Stromal cell of bone marrow (primary cell): ENCODE measurements around the gene EPSTI1.
"Not testable (repeated sequence)": the region's sequence is repeated elsewhere in the genome, so short reads cannot be mapped to it uniquely, and the experiment has no call there.

ENCODE experiments used
- DNase-seq: peaks from one replicate; pipeline ENCODE4 v3.0.0-alpha.2; 2012; ENCODE audit warnings: low read depth

EPSTI1 gene

DNA sequence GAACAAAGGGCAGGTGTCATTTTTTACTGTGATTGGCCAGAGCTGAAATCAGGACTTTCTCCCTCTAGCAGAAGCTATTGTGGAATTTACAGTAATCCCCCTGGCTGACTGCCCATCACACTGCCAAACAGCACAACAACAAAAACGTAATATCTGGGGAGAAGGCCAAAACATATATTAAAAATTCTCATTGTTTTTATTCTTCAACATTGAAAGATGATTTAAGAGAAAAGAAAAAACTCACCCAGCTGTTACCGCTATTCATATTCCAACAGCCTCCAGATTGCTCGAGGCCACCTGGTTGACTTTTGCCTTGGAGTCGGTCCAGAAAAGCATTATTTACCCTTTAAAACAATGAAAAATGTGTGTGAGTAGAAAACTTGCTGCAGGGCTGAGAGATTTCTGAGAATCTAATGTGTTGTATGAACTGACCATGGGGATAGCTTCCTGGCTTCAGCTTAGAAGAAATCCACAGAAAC lies 97.2 kb downstream of the EPSTI1 start:
- peak; percentile 45 for DNase-seq

DNA sequence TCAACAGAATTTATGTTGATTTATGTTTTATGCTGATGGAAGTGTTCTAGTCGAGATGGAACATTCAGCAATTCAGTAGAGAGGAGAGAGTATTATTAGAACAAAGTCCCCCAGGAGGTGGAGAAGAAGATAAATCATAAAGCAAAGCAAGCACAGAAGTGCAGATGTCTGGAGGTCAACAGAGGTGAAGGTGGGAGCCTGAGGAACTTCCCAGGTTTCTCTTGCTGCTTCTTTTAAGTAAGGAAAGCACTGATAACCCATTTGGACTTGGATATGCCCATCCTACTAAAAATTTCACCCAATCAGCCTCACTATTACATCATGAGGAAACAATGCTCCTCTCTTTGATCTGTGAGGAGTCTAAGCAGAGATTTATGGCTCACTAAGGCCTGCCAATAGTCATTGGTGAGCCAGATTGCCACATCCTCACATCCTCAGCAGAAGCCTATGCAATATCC lies 98.8 kb downstream of the EPSTI1 start:
- peak; percentile 73 for DNase-seq

DNA sequence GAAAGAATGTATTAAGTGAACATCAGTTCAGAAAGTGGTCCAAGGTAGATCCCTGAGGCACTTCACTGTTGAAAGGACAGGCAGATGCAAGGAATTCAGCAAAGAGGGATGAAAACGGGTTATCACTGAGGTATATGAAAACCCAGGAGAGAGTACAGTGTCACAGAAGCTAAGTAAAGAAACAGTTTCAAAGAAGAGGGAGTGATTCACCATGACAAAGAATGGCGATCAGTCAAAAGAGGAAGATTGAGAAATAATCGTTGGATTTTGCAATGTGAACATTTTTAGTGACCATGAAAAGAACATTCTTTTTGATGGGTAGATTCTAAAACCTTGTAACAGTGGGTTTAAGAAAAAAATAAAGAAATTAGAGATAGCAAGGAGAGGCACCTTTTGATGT lies 99.3 kb downstream of the EPSTI1 start:
- peak; percentile 56 for DNase-seq

DNA sequence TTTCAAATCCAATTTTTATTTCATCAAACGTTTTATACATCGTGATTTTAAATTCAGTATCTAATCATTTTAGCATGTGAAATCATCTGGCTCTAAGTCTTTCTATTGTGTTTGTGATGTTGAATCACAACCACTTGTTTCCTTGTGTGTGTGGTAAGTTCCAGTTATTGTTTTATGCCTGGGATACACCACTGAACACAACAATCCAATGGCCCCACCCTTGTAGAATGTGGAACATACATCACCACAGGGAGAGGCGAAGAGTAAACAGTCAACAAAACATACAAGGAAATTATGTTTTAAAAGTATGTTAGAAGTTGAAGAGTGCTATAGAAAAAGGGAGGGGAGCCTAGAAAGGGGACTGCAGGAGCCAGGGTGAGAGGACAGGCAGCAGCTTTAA lies 100.5 kb downstream of the EPSTI1 start:
- no peak for DNase-seq

DNA sequence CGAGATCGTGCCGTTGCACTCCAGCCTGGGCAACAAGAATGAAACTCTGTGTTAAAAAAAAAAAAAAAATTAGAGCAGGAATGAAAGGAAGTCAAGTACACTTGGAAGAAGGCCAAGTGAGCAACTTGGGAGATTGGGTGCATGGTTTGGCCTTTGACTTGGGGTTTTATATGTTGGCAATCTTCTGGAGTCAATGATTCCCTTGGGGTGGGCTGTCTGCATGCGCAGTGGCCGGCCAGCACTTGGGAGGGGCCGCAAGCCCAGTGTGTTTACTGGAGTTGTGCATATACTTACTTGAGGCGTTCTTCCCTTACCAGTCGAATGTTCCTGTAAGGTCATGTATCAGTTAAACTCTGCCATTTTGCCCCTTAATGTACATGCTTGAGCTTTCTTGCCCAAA lies 106.7 kb downstream of the EPSTI1 start:
- no peak for DNase-seq

DNA sequence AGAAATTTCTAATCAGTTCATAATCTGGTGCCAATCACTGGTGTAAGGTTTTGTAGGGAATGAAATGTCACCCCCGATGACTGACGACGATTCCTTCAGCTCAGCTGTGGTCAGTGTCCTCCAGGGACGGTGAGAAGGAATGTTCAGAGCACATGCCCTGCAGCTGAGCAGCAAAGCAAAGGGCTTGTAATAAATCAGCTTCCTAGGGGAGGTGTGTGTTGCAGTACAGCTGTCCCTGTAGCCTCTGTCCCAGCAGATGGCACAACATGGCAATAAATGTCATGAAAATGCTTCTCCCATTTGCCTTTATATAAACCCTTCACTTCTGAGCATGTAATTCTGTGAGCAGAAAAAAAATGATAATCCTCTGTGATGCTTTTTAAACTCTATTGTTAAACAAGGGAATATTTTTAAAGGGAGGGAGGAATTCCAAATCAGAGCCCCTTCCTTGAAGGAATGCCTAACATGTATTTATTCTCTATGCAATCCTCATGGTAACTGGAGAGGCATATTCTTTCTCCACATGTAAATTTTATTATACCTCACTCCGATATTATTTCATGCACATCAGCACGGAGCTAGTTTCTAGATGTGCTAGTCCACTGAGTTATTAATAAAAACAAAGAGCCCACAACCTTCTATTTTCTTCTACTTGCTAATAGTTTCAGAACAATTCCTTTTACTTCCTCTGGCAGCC lies 108.1 kb downstream of the EPSTI1 start:
- peak; percentile 39 for DNase-seq

DNA sequence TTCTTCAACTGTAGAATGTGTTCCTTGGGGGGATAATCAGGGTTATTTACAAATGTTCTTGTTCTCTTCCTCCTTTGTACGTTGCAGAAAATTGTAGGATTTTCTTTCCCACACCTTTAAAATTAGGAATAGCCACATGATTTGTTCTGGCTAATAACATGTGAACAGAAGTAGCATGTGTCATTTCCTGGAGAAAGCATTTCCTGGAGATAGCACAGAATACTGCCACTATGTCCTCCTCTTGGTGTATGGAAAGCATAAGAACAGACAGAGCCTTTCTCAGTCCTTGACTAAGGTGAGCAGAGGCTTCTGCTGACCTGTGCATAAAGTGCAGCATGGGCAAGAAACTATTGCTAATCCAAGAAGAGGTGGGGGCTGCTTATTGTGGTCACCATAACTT lies 108.9 kb downstream of the EPSTI1 start:
- no peak for DNase-seq

DNA sequence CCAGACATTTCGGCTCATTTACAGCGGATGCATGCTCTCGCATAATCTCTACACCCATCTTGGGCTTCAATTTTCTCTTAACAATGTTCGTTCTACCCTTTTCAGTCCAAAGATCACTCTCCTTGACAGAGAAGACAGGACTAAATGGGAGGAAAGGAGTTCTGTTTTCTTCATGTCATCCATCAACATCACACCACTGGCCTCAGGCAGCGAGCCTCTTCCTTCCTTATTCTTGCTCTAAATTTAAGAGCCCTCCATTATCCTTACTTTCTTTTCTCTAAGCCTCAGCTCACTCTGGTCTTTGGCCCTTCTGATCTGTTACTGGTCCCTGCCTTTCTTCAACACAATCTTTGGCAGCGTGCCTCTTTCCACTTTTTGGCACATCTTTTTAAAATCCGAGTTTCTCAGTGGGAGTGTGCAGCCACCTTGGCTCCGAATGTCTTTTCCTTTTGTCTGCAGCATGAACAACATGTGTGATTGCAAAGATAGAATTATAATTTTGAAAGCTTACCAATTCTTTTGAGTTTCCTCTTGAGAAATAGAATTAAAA lies 111.9 kb downstream of the EPSTI1 start:
- DNase-seq: no peak

DNA sequence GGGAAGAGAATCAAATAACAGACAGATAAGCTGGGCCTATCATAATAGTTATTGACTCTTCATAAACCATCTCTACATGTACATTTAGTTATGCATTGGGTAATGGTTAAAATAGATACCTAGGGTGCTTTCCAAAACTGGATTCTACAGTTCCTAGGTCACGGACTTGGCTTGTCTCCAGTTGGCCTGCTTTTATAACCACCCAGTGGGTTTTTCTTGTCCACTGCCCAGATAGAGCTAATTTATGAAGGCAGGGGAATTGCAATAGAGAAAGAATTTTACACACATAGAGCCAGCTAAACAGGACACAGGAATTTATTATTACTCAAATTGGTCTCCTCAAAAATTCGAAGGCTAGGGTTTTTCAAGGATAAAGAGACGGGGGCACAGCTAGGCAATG lies 113.3 kb downstream of the EPSTI1 start:
- DNase-seq: no peak

DNA sequence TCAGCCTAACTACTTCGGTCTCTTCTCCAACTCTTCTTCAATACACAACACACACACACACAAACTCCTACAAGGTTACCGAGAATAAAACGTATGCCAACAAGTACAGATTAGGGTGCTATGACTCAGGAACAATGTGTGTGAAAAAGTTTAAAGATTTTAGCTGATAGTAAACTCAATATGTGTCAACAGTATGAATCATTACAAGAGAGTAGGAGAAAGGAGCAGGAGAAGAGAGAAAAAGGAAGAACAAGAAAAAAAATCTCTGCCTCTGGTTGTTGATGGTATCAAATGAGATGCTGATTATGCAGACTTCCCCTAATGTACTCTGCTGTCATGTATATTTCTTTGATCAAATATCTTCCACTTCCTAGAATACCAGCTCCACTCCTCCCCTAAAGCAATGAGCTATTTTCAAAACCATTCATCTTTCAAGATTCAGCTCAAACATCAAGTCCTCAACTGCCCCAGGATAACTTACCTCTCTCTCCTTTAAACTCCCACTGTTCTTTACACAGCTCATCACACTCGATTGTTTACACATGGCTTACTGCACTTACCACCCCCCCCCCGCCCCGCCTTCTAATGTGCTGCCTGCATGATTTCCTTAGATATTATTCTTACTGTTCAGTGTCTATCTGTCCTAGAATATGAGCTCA lies 115.0 kb downstream of the EPSTI1 start:
- peak; percentile 41 for DNase-seq

DNA sequence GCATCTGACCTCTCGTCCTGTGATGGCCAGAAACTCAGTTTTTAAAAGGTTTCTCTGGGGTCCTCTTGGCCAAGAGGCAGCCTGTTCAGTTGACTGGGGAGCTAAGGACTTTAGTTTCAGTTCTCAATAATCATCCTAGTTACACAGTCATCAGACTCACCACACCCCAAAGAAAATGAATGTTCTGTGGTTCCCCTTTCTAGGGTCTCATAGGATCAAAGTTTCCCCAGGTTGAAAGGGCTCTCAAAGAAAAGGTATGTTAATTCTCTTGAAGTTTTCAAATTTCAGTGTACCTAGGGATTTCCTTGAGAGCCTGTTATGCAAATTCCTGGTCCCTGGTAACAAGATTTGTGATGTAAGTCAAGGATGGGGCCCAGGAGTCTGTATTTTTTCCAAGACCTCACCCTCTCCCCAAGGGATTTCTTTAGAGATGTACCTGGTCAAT lies 115.7 kb downstream of the EPSTI1 start:
- no peak for DNase-seq

DNA sequence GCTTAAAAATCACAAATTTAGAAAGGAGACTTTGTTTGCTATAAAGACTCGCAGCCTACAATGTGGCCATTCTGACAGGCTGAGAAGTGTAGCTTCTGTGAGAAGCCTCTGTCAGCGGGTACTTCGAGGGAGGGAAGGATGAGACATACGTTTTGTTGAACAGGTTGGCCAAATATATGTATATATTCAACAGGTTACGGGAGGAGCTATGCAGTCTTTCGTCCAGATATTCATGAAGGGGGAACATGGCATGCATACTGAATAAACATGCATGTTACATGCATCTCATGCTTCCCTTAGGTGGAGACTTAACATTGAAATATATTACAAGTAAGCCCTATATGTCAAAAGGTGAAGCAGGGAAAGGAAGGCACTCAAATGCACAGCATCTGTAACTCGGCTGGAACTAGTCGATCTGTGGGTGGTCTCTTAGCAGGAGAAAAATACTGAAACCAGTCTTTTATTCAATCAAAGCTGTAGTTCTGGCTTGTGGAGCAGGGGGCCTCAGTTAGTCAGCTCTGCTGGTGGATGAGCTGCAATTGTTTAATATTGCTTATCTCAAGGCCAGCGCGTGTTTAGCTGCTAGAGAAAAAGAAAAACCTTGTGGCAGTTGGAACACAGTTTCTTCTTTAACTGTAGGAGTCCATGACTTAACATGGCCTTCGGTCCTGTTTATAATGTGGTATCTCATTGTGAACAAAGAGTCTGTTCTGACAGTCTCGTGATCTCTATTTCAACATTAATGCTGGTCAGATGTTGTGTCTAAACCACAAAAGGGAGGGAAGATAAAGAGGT lies 116.4 kb downstream of the EPSTI1 start:
- no peak for DNase-seq

DNA sequence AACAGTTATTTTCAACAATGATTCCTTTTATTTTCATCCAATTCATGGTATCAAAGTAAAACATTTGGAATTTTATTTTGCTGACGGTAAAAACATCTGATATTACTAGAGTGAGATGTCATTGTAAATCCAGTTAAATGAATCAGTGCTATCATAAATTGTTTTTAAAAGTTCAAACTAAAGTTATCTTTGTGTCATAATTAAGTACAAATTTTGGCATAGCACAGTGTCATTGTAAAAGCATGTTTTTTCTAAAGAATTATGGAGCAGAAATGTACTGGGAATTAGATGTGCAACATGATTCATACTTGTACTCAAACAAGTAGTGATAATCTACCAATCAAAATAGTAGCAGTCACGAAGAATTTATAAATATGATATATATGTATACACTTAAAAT lies 117.8 kb downstream of the EPSTI1 start:
- no peak for DNase-seq

DNA sequence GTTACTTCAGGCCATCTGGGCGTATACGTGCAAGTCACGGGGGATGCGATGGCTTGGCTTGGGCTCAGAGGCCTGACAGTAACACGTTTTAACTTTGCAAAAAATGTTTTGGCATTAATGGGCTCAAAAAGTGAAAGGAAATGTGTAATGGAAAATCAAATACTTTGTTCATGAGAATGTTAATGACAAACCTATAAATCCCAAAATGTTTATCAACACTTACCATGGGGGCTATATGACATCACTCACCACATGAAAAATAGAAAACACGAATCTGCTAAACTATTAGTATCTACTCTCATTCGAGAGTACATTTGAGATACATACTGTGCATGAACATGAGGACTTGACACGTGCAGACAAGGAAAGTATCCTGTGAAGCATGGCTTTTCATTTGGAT lies 119.0 kb downstream of the EPSTI1 start:
- no peak for DNase-seq

DNA sequence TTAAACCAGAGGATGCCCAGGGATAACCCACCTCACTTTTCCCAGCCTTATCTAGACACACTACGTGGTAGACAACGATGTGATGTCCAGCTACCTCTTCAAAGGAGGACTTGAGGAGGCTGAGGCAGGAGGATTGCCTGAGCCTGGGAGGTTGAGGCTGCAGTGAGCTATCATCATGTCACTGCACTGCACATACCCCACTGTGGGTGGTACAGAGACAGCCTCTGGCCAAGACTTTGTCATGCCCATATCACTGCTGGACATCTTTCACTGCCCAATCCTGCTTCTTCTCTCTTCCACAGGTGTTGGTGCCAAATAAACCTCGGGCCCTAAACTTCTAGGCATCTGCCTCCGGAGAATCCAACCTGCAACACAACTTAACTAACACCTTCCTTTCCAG lies 124.8 kb downstream of the EPSTI1 start:
- no peak for DNase-seq

DNA sequence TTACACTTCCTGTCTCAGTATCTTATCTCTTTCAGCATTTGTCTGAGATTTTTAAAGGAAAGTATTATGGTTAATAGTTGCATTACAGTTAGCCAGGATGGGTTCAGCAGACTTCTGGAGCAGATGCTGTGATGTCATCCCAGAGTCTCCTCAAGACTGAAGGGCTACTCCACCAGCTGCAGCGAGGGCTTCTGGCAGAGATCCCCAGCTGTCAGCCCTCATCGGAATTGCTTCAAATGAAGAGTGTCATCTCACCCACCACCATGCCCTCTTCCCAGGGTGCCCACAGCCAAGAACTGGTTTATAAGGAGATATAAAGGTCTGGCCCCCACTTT lies 126.3 kb downstream of the EPSTI1 start:
- no peak for DNase-seq

DNA sequence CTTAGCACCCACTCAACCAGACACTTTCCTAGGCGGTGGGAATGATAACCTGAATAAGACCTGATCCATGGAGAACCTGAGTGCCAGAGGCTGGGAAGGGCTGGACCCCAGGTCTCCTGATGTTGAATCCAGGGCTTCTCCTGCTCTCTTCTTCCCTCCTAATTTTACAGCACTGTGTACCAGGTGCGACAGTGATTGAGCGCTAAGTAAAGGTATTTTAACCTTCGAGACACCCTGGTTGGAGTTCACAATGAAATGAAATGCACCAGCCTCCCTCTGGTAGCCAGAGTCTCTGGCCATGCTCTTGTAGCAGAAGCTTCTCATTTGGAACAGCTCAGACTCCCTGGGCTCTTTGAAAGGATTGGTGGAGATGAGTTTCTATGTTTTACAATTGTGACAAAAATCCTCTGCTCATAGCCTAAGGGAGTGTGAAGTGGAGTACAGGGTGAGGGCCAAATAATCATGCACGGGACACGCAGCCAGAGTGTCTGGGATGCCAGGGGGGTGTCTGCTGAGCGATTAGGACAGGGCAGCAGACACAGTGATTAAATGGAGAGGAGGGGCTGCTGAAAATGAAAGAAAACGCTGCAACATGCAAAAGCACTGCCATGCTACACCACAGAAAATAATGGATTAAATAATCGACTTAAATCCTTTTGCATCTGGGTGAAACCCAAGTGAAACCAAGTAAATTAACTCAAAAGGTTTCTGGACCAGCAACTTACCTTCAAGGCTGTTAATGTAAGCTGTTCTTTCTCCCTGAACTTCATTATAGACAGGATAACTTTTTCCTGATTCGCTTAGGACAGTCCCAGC lies 126.9 kb downstream of the EPSTI1 start:
- no peak for DNase-seq

DNA sequence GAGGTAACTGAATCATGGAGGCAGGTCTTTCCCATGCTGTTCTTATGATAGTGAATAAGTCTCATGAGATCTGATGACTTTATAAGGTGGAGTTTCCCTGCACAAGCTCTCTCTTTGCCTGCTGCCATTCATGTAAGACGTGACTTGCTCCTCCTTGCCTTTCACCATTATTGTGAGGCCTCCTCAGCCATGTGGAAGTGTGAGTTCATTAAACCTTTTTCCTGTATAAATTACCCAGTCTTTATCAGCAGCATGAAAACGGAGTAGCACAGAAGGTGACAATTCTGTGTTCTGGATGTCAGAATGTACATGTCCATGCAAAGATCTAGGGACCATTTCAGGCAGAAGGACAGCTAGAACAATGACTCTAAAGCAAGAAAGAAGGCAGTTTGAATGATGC lies 129.7 kb downstream of the EPSTI1 start:
- not testable (repeated sequence) for DNase-seq

DNA sequence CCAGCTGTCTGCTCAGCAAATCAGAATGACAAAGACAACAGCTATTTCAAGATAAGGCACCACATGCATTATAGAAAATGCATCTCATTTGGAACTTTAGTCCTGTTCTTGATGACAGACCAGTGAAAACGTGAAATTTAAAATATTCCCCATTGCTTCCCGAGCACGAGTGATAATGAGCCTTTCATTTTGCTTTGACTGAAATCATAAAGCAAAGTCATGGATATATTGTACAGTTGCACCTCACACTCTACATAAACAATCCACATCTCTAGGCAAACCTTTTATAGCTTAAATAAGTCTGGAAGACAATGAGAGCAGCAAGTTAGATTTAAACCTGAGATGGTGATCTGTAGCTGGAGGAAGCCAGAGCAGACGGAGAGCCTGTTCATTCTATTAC lies 131.6 kb downstream of the EPSTI1 start:
- DNase-seq: no peak

DNA sequence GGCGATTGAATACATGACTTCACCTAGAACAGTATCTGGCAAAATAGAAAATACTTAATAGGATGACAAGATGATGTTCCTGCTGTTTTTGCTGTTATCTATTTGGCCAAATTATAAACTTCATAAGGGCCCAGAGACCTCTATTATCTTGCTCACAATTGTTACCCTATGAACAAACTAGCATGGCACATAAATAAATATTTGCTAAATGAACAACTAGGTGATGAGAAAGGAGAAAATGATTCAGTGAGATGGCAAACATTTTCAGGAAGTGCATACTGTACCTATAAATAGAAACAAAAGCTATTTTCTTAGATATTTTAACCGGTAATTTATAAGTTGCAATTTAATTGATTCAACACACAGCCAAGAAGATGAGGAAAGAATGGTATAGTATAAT lies 132.3 kb downstream of the EPSTI1 start:
- no peak for DNase-seq

DNA sequence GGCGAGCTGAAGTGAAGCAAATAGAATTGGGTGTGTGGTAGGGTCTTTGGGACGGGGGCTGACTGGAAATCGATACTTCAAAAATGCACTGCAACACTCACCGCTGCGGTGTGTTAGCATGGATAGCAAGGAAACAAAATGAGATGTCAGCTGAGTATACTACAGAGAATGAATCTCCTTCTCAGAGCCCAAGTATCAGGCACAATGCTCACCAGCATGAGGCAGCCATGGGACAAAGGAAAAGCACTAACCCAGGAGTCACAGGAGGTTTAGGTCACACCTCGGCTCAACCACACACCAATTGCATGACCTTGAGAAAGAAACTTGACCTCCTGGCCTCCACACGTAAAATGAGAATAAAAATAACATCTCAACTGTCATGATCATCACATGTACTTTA lies 136.6 kb downstream of the EPSTI1 start:
- DNase-seq: no peak

DNA sequence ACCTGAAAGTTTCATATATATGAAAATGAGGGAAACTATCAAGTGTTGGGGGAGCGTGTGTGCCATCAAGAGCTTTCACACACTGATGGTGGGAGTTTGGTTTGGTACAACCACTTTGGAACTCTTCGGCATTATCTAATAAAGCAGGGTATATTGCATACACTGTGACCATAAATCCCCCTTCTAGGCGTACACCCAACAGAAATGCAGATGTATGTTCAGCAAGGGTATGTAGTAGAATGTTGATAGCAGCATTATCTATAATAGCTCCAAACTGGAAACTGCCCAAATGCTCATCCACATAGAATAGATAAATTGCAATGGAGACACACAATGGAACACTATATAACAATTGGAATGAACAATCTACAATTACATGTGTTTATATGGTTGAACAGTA lies 139.9 kb downstream of the EPSTI1 start:
- no peak for DNase-seq
